H1 (cell line): ENCODE measurements around the gene CDK5R2. TPM values are rescaled to one million over a fixed set of nuclear protein-coding genes. Genes with fewer than 3 reads are reported as not detected.
A peak's percentile ranks its signal among the peaks of the same experiment; 100 is the strongest.

Experiments used
- CTCF ChIA-PET: fragments of 300-600 bp; sonication (Branson Sonifier 250); formaldehyde crosslinking; loops from one replicate; lab custom pipeline; 2021; ENCODE audit not compliant: partially characterized antibody; lab: Charles Lee
- POLR2A ChIA-PET: fragments of 300-600 bp; sonication (Branson Sonifier 250); formaldehyde crosslinking; loops from one replicate; lab custom pipeline; 2021; ENCODE audit warnings: inconsistent platforms; ENCODE audit not compliant: partially characterized antibody; lab: Charles Lee
- DNase-seq, 2 experiments: peaks; one replicate each; pipeline versions ENCODE4 v3.0.0 to v3.0.0-alpha.2; 2010 to 2022; ENCODE audit warnings: low spot score in 2 of 2, low read depth in 1 of 2, mixed read lengths in 1 of 2
- FAIRE-seq: peaks from 2 replicates; lab custom pipeline; 2011; peaks lifted over from hg19 to GRCh38; lab: Jason Lieb, UNC
- H2AFZ ChIP-seq: 2 replicates; pipeline ENCODE4 v1.8.1; 2012; ENCODE audit warnings: low read length, inconsistent platforms
- H2AK5ac ChIP-seq: 2 replicates; pipeline ENCODE4 v1.6.1; 2013; ENCODE audit warnings: low read depth, low read length
- H2BK120ac ChIP-seq: replicated peaks from 2 replicates; pipeline ENCODE3; 2013; ENCODE audit warnings: low read depth, low read length, inconsistent platforms
- H2BK12ac ChIP-seq: 2 replicates; pipeline ENCODE4 v1.6.1; 2013; ENCODE audit warnings: low read depth, low read length
- H2BK15ac ChIP-seq: 2 replicates; pipeline ENCODE4 v1.6.1; 2013; ENCODE audit warnings: low read length
- H2BK20ac ChIP-seq: 2 replicates; pipeline ENCODE4 v1.6.1; 2013; ENCODE audit warnings: low read length
- H2BK5ac ChIP-seq: 2 replicates; pipeline ENCODE4 v1.6.1; 2013; ENCODE audit warnings: low read depth, low read length
- H3K14ac ChIP-seq: 2 replicates; pipeline ENCODE4 v1.6.1; 2013; ENCODE audit warnings: inconsistent platforms; ENCODE audit not compliant: insufficient read length
- H3K18ac ChIP-seq: 2 replicates; pipeline ENCODE4 v1.6.1; 2013; ENCODE audit warnings: low read length; ENCODE audit errors: extremely low read depth
- H3K23ac ChIP-seq: 2 replicates; pipeline ENCODE4 v1.6.1; 2013; ENCODE audit warnings: inconsistent platforms; ENCODE audit not compliant: insufficient read length
- H3K23me2 ChIP-seq: 2 replicates; pipeline ENCODE4 v1.6.1; 2013; ENCODE audit warnings: low read depth, low read length
- H3K27ac ChIP-seq: 2 replicates; pipeline ENCODE4 v1.6.1; 2011; ENCODE audit warnings: low read depth, low read length, inconsistent platforms
- H3K27me3 ChIP-seq, 4 experiments: replicated peaks in 1 of 4; 1 replicate in 1 of 4; 2 replicates in 3 of 4; pipeline versions ENCODE4 v1.6.1 to v1.8.1; 2011 to 2013; ENCODE audit warnings: low read length in 3 of 4, mild to moderate bottlenecking in 3 of 4, inconsistent platforms in 2 of 4, mixed read lengths in 2 of 4, moderate library complexity in 1 of 4; ENCODE audit not compliant: control insufficient read depth in 3 of 4, insufficient read depth in 3 of 4; ENCODE audit errors: extremely low read depth in 1 of 4
- H3K36me3 ChIP-seq, 4 experiments: 2 replicates each; pipeline versions ENCODE4 v1.6.1 to v1.8.1; 2011 to 2013; ENCODE audit warnings: mild to moderate bottlenecking in 4 of 4, low read length in 3 of 4, moderate library complexity in 2 of 4, control low read depth in 1 of 4, inconsistent platforms in 1 of 4; ENCODE audit not compliant: insufficient read depth in 4 of 4, control insufficient read depth in 2 of 4
- H3K4ac ChIP-seq: replicated peaks from 2 replicates; pipeline ENCODE3; 2013; ENCODE audit warnings: low read length, low read depth, mixed read lengths, inconsistent platforms; ENCODE audit not compliant: insufficient read length
- H3K4me1 ChIP-seq, 4 experiments: replicated peaks in 1 of 4; 1 replicate in 1 of 4; 2 replicates in 3 of 4; pipeline versions ENCODE4 v1.6.1 to v1.8.1; 2011 to 2013; ENCODE audit warnings: low read length in 3 of 4, inconsistent platforms in 2 of 4, mixed read lengths in 1 of 4; ENCODE audit not compliant: insufficient read depth in 4 of 4, control insufficient read depth in 3 of 4
- H3K4me2 ChIP-seq, 2 experiments: 2 replicates each; pipeline versions ENCODE4 v1.6.1 to v1.8.1; 2011 to 2013; ENCODE audit warnings: low read depth in 2 of 2, low read length in 2 of 2, control low read depth in 1 of 2, inconsistent platforms in 1 of 2, mild to moderate bottlenecking in 1 of 2; ENCODE audit not compliant: insufficient read depth in 1 of 2
- H3K4me3 ChIP-seq, 4 experiments: fragments of 200-600, 300-600 bp in 1 of 4; sonication (generic), shearing (Covaris generic), sonication (Bioruptor Twin) in 1 of 4; 2 replicates each; pipeline versions ENCODE4 v1.5.1 to v1.8.1; 2011 to 2016; ENCODE audit warnings: low read length in 4 of 4, low read depth in 3 of 4, control low read depth in 2 of 4, inconsistent platforms in 2 of 4, mild to moderate bottlenecking in 2 of 4, mixed read lengths in 1 of 4, moderate library complexity in 1 of 4; ENCODE audit not compliant: insufficient read depth in 2 of 4; ENCODE audit errors: extremely low read depth in 1 of 4
- H3K56ac ChIP-seq: replicated peaks from 2 replicates; pipeline ENCODE3; 2013; ENCODE audit warnings: low read depth, mild to moderate bottlenecking, mixed read lengths, low read length, inconsistent platforms; ENCODE audit not compliant: insufficient read length
- H3K79me1 ChIP-seq: 2 replicates; pipeline ENCODE4 v1.6.1; 2013; ENCODE audit warnings: low read depth, low read length, control low read depth
- H3K79me2 ChIP-seq, 2 experiments: 2 replicates each; pipeline versions ENCODE4 v1.6.1 to v1.8.1; 2012 to 2013; ENCODE audit warnings: low read length in 2 of 2, mild to moderate bottlenecking in 2 of 2, inconsistent platforms in 1 of 2; ENCODE audit not compliant: insufficient read depth in 2 of 2, control insufficient read depth in 1 of 2
- H3K9ac ChIP-seq, 4 experiments: replicated peaks in 1 of 4; 1 replicate in 1 of 4; 2 replicates in 3 of 4; pipeline versions ENCODE4 v1.6.1 to v1.8.1; 2011 to 2013; ENCODE audit warnings: low read depth in 3 of 4, low read length in 3 of 4, control low read depth in 2 of 4, mild to moderate bottlenecking in 2 of 4, moderate library complexity in 2 of 4, inconsistent platforms in 1 of 4; ENCODE audit errors: extremely low read depth in 1 of 4
- H3K9me3 ChIP-seq, 2 experiments: 2 replicates each; pipeline versions ENCODE4 v1.6.1 to v1.8.1; 2012 to 2013; ENCODE audit warnings: mild to moderate bottlenecking in 2 of 2, moderate library complexity in 2 of 2, control low read depth in 1 of 2, inconsistent platforms in 1 of 2, low read depth in 1 of 2, low read length in 1 of 2, mixed read lengths in 1 of 2; ENCODE audit not compliant: insufficient read depth in 2 of 2
- H4K20me1 ChIP-seq, 2 experiments: replicated peaks in 1 of 2; 2 replicates each; pipeline versions ENCODE3 to v1.8.1; 2011 to 2013; ENCODE audit warnings: inconsistent platforms in 2 of 2, low read length in 2 of 2, mild to moderate bottlenecking in 1 of 2; ENCODE audit not compliant: insufficient read depth in 2 of 2, control insufficient read depth in 1 of 2
- H4K5ac ChIP-seq: 2 replicates; pipeline ENCODE4 v1.6.1; 2013; ENCODE audit warnings: low read length, low read depth, mixed read lengths, inconsistent platforms; ENCODE audit not compliant: insufficient read length
- H4K8ac ChIP-seq: 2 replicates; pipeline ENCODE4 v1.8.0; 2013; ENCODE audit warnings: mild to moderate bottlenecking, moderate library complexity, low read length, inconsistent platforms; ENCODE audit not compliant: insufficient read depth; ENCODE audit errors: extremely low read depth
- H4K91ac ChIP-seq: replicated peaks from 2 replicates; pipeline ENCODE3; 2013; ENCODE audit warnings: low read length, mixed read lengths, inconsistent platforms; ENCODE audit not compliant: insufficient read length
- EZH2 ChIP-seq: fragments of 200-600 bp; sonication (generic); IDR thresholded peaks from 2 replicates; pipeline ENCODE4 v1.7.1; 2012; ENCODE audit warnings: low read depth, mild to moderate bottlenecking, moderate library complexity, low read length, inconsistent platforms; ENCODE audit not compliant: severe bottlenecking
- GABPA ChIP-seq: IDR thresholded peaks from 2 replicates; pipeline ENCODE4 v1.6.1; 2011; ENCODE audit warnings: mild to moderate bottlenecking, low read length, moderate library complexity, borderline replicate concordance; ENCODE audit not compliant: insufficient read depth
- NANOG ChIP-seq: IDR thresholded peaks from 2 replicates; pipeline ENCODE4 v1.6.1; 2011; ENCODE audit warnings: low read length, low read depth, mild to moderate bottlenecking, inconsistent platforms; ENCODE audit not compliant: insufficient read depth, poor library complexity, severe bottlenecking
- SP4 ChIP-seq: IDR thresholded peaks from 2 replicates; pipeline ENCODE4 v1.6.1; 2012; ENCODE audit warnings: low read length, inconsistent platforms
- WGBS, 2 experiments: shearing (Covaris generic) in 1 of 2; methylation state at CpG; one replicate each; pipeline versions ENCODE4 v1.1.6 to v1.1.7; 2013 to 2015; ENCODE audit warnings: low lambda C conversion rate in 2 of 2, mixed read lengths in 2 of 2, inconsistent platforms in 1 of 2, low coverage in 1 of 2, missing lambda C conversion rate in 1 of 2; ENCODE audit not compliant: insufficient replicate concordance in 2 of 2, insufficient coverage in 1 of 2, insufficient read length in 1 of 2; ENCODE audit errors: extremely low coverage in 1 of 2, missing lambda C conversion rate in 1 of 2; 5-methylcytosine and 5-hydroxymethylcytosine counted together
- polyA plus RNA-seq, 7 experiments: library from polyadenylated mRNA; depleted of rRNA in 3 of 7; stranded (reverse) in 5 of 7; unstranded in 2 of 7; fragments of >200 nt in 5 of 7; fragments of 200-250 nt in 2 of 7; gene quantifications; 1 replicate in 5 of 7; 2 replicates in 1 of 7; 4 replicates in 1 of 7; pipeline versions ENCODE4 v1.2.1 to v1.2.3, GENCODE V29; 2011 to 2013; ENCODE audit warnings: missing spikeins in 2 of 7, mixed read lengths in 2 of 7
- total RNA-seq: library from RNA; stranded (reverse); fragmentation: NEBNext Ultra II Directional; extraction: Animal tissue kit (Norgen Biotek cat#: 25700); gene quantifications from 2 replicates; pipeline ENCODE4 v1.2.1, GENCODE V29; 2021

CDK5R2 gene
- total and polyA plus RNA-seq, 2 of the 8 experiments (the other 6 are each of a cell fraction or from before 2014, with no cell fraction given), result 0.14 TPM; not detected in 1

GRCh38 chr2:219002395-219003266, 43.2 kb downstream of the CDK5R2 start:
- Histone ChIP-seq H3K79me1 (no peaks in the 10 kb centered on the region), H3K4ac (no peak overlapping the region), H2BK12ac (no peak overlapping the region), H3K9ac (no peak overlapping the region), H3K27me3 (peaks cover 65 to 82% (median 79%) of the 10 kb centered on the region in 4 experiments), H3K18ac (no peak overlapping the region), H4K8ac (peak overlapping the region; percentile 53; the same call in 1 of the 2 replicates), H4K20me1 (peaks cover 5 to 9% of the 10 kb centered on the region in 2 experiments), H3K4me3 (peak overlapping the region; percentile 31 to 65 (median 41)), H2AK5ac (no peak overlapping the region), H2BK5ac (no peak overlapping the region), H3K23me2 (peaks cover 10% of the 10 kb centered on the region; the same call in 1 of the 2 replicates), H3K56ac (no peak overlapping the region), H3K36me3 (0 out of 8 replicates have a peak, but pooled peaks cover 0 to 5% (median 0%) of the 10 kb centered on the region in 4 experiments), H3K9me3 (no peaks in the 10 kb centered on the region), H4K91ac (no peak overlapping the region), H2AFZ (peak overlapping the region; percentile 2; the same call in 1 of the 2 replicates), H2BK120ac (no peak overlapping the region), H3K27ac (no peak overlapping the region), H3K14ac (no peak overlapping the region), H3K79me2 (no peaks in the 10 kb centered on the region), H2BK15ac (no peak overlapping the region), H4K5ac (no peak overlapping the region), H3K23ac (no peak overlapping the region), H3K4me1 (peaks cover 0 to 32% (median 22%) of the 10 kb centered on the region in 4 experiments; a peak in 6 of 7 replicates), H2BK20ac (no peak overlapping the region), H3K4me2 (peak overlapping the region; percentile 52 to 74)
- DNase-seq, result peak in 1 of 2 experiments; percentile 96
- no peak for FAIRE-seq
- ChIA-PET CTCF (interaction anchor here (0.5 to 19.5 kb wide), 55 partner anchors 8 to 787 kb away, joined by 3 to 284 read pairs (median 4); partner anchors contain the start of genes CFAP65, CRYBA2, FEV and IHH), POLR2A (interaction anchor here (1.3 kb wide), 1 partner anchor 15 kb away, joined by 3 read pairs; no protein-coding TSS in a partner anchor)
- 1% methylated on average over 66 of the region's 72 CpGs; no CpG with 5 or more reads in 1 of the 2 experiments for WGBS, 2 experiments
- TF ChIP-seq NANOG, result no peak
- TF ChIP-seq SP4, result no peak; the same call in 1 of the 2 replicates
- no peak for TF ChIP-seq GABPA
- TF ChIP-seq EZH2, result no peak
